Body of pancreas (tissue), 4 donors: Measurements from ENCODE around the gene KRT82.

Experiments
- CTCF ChIP-seq, 7 experiments: fragments of 450-650 bp in 4 of 7; fragments of 200-600 bp in 3 of 7; sonication (generic) in 3 of 7; IDR thresholded peaks; one replicate each; pipeline ENCODE4 v1.5.1; 2016 to 2019; ENCODE audit warnings: antibody characterized with exemption in 7 of 7
- POLR2A ChIP-seq, 3 donors: fragments of 450-650 bp; IDR thresholded peaks; one replicate each; pipeline ENCODE4 v1.6.1; 2016; ENCODE audit warnings: antibody characterized with exemption in 3 of 3, mild to moderate bottlenecking in 2 of 3

- TF ChIP-seq CTCF (IDR thresholded peaks at IDR 0.05) (no peak), POLR2A (IDR thresholded peaks at IDR 0.05) (no peak)
These were observed 46.0 kb upstream of the KRT82 start, which contains the start of gene KRT6B for GRCh38 chr12:52452101-52452500.
